ENCODE data around the gene SHROOM2.

The SHROOM2 gene

GRCh38 chrX:9942086-9942485 lies 155.9 kb downstream of the SHROOM2 start:
- Histone ChIP-seq H3K4me3 (ENCODE audit: low read depth, low read length) (no peak overlapping the region), H3K36me3 (ENCODE audit: control insufficient read depth, insufficient read depth, low read length) (peaks cover 22% of the 10 kb centered on the region), H3K9me3 (ENCODE audit: control insufficient read depth, insufficient read depth, low read length) (peaks cover 9% of the 10 kb centered on the region), H3K9ac (ENCODE audit: low read depth, low read length) (no peak overlapping the region), H3K27me3 (ENCODE audit: control insufficient read depth, insufficient read depth, low read length) (no peaks in the 10 kb centered on the region), H3K4me1 (ENCODE audit: control insufficient read depth, insufficient read depth, low read length) (no peaks in the 10 kb centered on the region)

- Histone ChIP-seq H3K9me3 (ENCODE audit: control insufficient read depth, insufficient read depth, low read length) (peaks cover 9% of the 10 kb centered on the region), H3K4me3 (ENCODE audit: low read depth, low read length) (no peak overlapping the region), H3K4me1 (ENCODE audit: control insufficient read depth, insufficient read depth, low read length) (no peaks in the 10 kb centered on the region), H3K9ac (ENCODE audit: low read depth, low read length) (no peak overlapping the region), H3K36me3 (ENCODE audit: control insufficient read depth, insufficient read depth, low read length) (peaks cover 22% of the 10 kb centered on the region), H3K27me3 (ENCODE audit: control insufficient read depth, insufficient read depth, low read length) (no peaks in the 10 kb centered on the region)
Measured at GRCh38 chrX:9943420-9943819, 157.2 kb downstream of the SHROOM2 start.

- H3K36me3 ChIP-seq (ENCODE audit: control insufficient read depth, insufficient read depth, low read length), result peaks cover 9% of the 10 kb centered on the region
- H3K4me1 ChIP-seq (ENCODE audit: control insufficient read depth, insufficient read depth, low read length), result no peaks in the 10 kb centered on the region
- H3K9me3 ChIP-seq (ENCODE audit: control insufficient read depth, insufficient read depth, low read length), result peaks cover 6% of the 10 kb centered on the region
- H3K4me3 ChIP-seq (ENCODE audit: low read depth, low read length), result no peak overlapping the region
- no peaks in the 10 kb centered on the region for H3K27me3 ChIP-seq (ENCODE audit: control insufficient read depth, insufficient read depth, low read length)
- H3K9ac ChIP-seq (ENCODE audit: low read depth, low read length), result no peak overlapping the region
Measured at GRCh38 chrX:9947131-9947794, 161.0 kb downstream of the SHROOM2 start.

GRCh38 chrX:9948406-9948805 lies 162.2 kb downstream of the SHROOM2 start:
- peaks cover 4% of the 10 kb centered on the region for H3K9me3 ChIP-seq (ENCODE audit: control insufficient read depth, insufficient read depth, low read length)
- H3K4me1 ChIP-seq (ENCODE audit: control insufficient read depth, insufficient read depth, low read length), result no peaks in the 10 kb centered on the region
- H3K27me3 ChIP-seq (ENCODE audit: control insufficient read depth, insufficient read depth, low read length), result no peaks in the 10 kb centered on the region
- peaks cover 6% of the 10 kb centered on the region for H3K36me3 ChIP-seq (ENCODE audit: control insufficient read depth, insufficient read depth, low read length)
- no peak overlapping the region for H3K9ac ChIP-seq (ENCODE audit: low read depth, low read length)
- no peak overlapping the region for H3K4me3 ChIP-seq (ENCODE audit: low read depth, low read length)

GRCh38 chrX:9952300-9952699 lies 166.1 kb downstream of the SHROOM2 start:
- H3K27me3 ChIP-seq (ENCODE audit: control insufficient read depth, insufficient read depth, low read length), result no peaks in the 10 kb centered on the region
- H3K4me3 ChIP-seq (ENCODE audit: low read depth, low read length), result no peak overlapping the region
- no peaks in the 10 kb centered on the region for H3K36me3 ChIP-seq (ENCODE audit: control insufficient read depth, insufficient read depth, low read length)
- no peaks in the 10 kb centered on the region for H3K4me1 ChIP-seq (ENCODE audit: control insufficient read depth, insufficient read depth, low read length)
- no peak overlapping the region for H3K9ac ChIP-seq (ENCODE audit: low read depth, low read length)
- H3K9me3 ChIP-seq (ENCODE audit: control insufficient read depth, insufficient read depth, low read length), result peaks cover 4% of the 10 kb centered on the region

GRCh38 chrX:9953396-9953795 lies 167.2 kb downstream of the SHROOM2 start:
- H3K4me3 ChIP-seq (ENCODE audit: low read depth, low read length), result no peak overlapping the region
- no peak overlapping the region for H3K9ac ChIP-seq (ENCODE audit: low read depth, low read length)
- no peaks in the 10 kb centered on the region for H3K36me3 ChIP-seq (ENCODE audit: control insufficient read depth, insufficient read depth, low read length)
- peaks cover 4% of the 10 kb centered on the region for H3K9me3 ChIP-seq (ENCODE audit: control insufficient read depth, insufficient read depth, low read length)
- H3K4me1 ChIP-seq (ENCODE audit: control insufficient read depth, insufficient read depth, low read length), result no peaks in the 10 kb centered on the region
- no peaks in the 10 kb centered on the region for H3K27me3 ChIP-seq (ENCODE audit: control insufficient read depth, insufficient read depth, low read length)

GRCh38 chrX:9955506-9955905 lies 169.3 kb downstream of the SHROOM2 start:
- no peak overlapping the region for H3K9ac ChIP-seq (ENCODE audit: low read depth, low read length)
- H3K4me1 ChIP-seq (ENCODE audit: control insufficient read depth, insufficient read depth, low read length), result no peaks in the 10 kb centered on the region
- H3K27me3 ChIP-seq (ENCODE audit: control insufficient read depth, insufficient read depth, low read length), result no peaks in the 10 kb centered on the region
- peaks cover 4% of the 10 kb centered on the region for H3K9me3 ChIP-seq (ENCODE audit: control insufficient read depth, insufficient read depth, low read length)
- no peak overlapping the region for H3K4me3 ChIP-seq (ENCODE audit: low read depth, low read length)
- no peaks in the 10 kb centered on the region for H3K36me3 ChIP-seq (ENCODE audit: control insufficient read depth, insufficient read depth, low read length)

GRCh38 chrX:9957743-9958142 lies 171.5 kb downstream of the SHROOM2 start:
- Histone ChIP-seq H3K4me3 (ENCODE audit: low read depth, low read length) (no peak overlapping the region), H3K36me3 (ENCODE audit: control insufficient read depth, insufficient read depth, low read length) (no peaks in the 10 kb centered on the region), H3K9ac (ENCODE audit: low read depth, low read length) (no peak overlapping the region), H3K27me3 (ENCODE audit: control insufficient read depth, insufficient read depth, low read length) (no peaks in the 10 kb centered on the region), H3K9me3 (ENCODE audit: control insufficient read depth, insufficient read depth, low read length) (no peaks in the 10 kb centered on the region), H3K4me1 (ENCODE audit: control insufficient read depth, insufficient read depth, low read length) (no peaks in the 10 kb centered on the region)

GRCh38 chrX:9958183-9958582 lies 172.0 kb downstream of the SHROOM2 start:
- Histone ChIP-seq H3K9ac (ENCODE audit: low read depth, low read length) (no peak overlapping the region), H3K4me1 (ENCODE audit: control insufficient read depth, insufficient read depth, low read length) (no peaks in the 10 kb centered on the region), H3K4me3 (ENCODE audit: low read depth, low read length) (no peak overlapping the region), H3K27me3 (ENCODE audit: control insufficient read depth, insufficient read depth, low read length) (no peaks in the 10 kb centered on the region), H3K36me3 (ENCODE audit: control insufficient read depth, insufficient read depth, low read length) (no peaks in the 10 kb centered on the region), H3K9me3 (ENCODE audit: control insufficient read depth, insufficient read depth, low read length) (no peaks in the 10 kb centered on the region)

- H3K9ac ChIP-seq (ENCODE audit: low read depth, low read length), result no peak overlapping the region
- H3K4me3 ChIP-seq (ENCODE audit: low read depth, low read length), result no peak overlapping the region
- no peaks in the 10 kb centered on the region for H3K4me1 ChIP-seq (ENCODE audit: control insufficient read depth, insufficient read depth, low read length)
- no peaks in the 10 kb centered on the region for H3K27me3 ChIP-seq (ENCODE audit: control insufficient read depth, insufficient read depth, low read length)
- no peaks in the 10 kb centered on the region for H3K36me3 ChIP-seq (ENCODE audit: control insufficient read depth, insufficient read depth, low read length)
- no peaks in the 10 kb centered on the region for H3K9me3 ChIP-seq (ENCODE audit: control insufficient read depth, insufficient read depth, low read length)
Measured at GRCh38 chrX:9961750-9962149, 175.5 kb downstream of the SHROOM2 start.

- Histone ChIP-seq H3K4me3 (ENCODE audit: low read depth, low read length) (no peak within 1 kb of the TSS), H3K9me3 (ENCODE audit: control insufficient read depth, insufficient read depth, low read length) (no peaks in the 10 kb centered on the region), H3K36me3 (ENCODE audit: control insufficient read depth, insufficient read depth, low read length) (no peaks in the 10 kb centered on the region), H3K9ac (ENCODE audit: low read depth, low read length) (no peak within 1 kb of the TSS), H3K4me1 (ENCODE audit: control insufficient read depth, insufficient read depth, low read length) (no peaks in the 10 kb centered on the region), H3K27me3 (ENCODE audit: control insufficient read depth, insufficient read depth, low read length) (no peaks in the 10 kb centered on the region)
Measured at GRCh38 chrX:9966775-9967408, 180.7 kb downstream of the SHROOM2 start, which contains the start of gene CLDN34. TSS of gene CLDN34 (plus strand) at chrX:9967358. CDS start at chrX:9967358, 0 bp downstream.

GRCh38 chrX:9977635-9978034 lies 191.4 kb downstream of the SHROOM2 start:
- Histone ChIP-seq H3K36me3 (ENCODE audit: control insufficient read depth, insufficient read depth, low read length) (no peaks in the 10 kb centered on the region), H3K9me3 (ENCODE audit: control insufficient read depth, insufficient read depth, low read length) (peaks cover 11% of the 10 kb centered on the region), H3K27me3 (ENCODE audit: control insufficient read depth, insufficient read depth, low read length) (no peaks in the 10 kb centered on the region), H3K4me1 (ENCODE audit: control insufficient read depth, insufficient read depth, low read length) (no peaks in the 10 kb centered on the region), H3K4me3 (ENCODE audit: low read depth, low read length) (no peak overlapping the region), H3K9ac (ENCODE audit: low read depth, low read length) (no peak overlapping the region)

Data from iPS-15b (cell line).